Inflammatory macrophage treated with lipopolysaccharide for 4 hours (primary cell): ENCODE data around the gene RAP1A.
"Not testable (repeated sequence)": the region's sequence is repeated elsewhere in the genome, so short reads cannot be mapped to it uniquely, and the experiment has no call there.

Experiments used
- DNase-seq: peaks from one replicate; pipeline ENCODE4 v3.0.0-alpha.2; 2020

Gene RAP1A

DNA sequence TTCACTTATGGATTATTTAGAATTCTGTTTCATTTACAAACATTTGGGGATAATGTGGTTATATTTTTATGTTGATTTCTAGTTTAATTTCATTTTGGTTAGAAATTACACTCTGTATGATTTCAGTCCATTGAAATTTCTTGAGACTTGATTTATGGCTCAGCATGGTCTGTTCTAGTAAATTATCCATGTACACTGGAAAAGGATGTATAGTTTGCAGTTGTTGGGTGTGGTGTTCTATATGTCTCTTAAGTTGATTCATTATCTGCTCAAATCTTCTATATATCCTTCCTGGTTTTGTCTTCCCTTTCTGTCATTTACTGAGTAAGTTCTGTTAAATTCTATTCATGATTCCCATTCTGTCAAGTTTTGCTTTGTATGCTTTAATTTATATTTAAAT, 52.3 kb downstream of the RAP1A start:
- DNase-seq, result no peak

- DNase-seq, result no peak
Measured at GRCh38 chr1:111672331-111672730, 52.7 kb downstream of the RAP1A start.

DNA sequence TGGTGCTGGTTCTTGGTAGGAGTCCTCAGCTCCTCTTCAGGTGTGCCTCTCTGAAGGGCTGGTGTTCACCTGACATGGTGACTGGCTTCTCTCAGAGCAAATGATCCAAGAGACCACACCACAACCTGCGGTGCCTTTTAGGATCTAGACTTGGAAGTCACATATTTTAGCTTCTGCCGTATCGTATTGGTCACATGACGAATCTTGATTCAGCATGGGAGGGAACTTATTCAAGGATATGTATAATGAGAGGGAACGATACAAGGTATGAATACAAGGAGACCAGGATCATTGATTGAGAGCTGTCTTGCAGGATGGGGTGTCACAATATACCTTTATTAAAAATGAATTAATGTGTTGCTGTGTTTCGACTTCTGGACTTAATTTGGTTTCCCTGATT, 58.0 kb downstream of the RAP1A start:
- DNase-seq, result no peak

- no peak for DNase-seq
Measured at GRCh38 chr1:111679541-111679940, 60.0 kb downstream of the RAP1A start.

DNA sequence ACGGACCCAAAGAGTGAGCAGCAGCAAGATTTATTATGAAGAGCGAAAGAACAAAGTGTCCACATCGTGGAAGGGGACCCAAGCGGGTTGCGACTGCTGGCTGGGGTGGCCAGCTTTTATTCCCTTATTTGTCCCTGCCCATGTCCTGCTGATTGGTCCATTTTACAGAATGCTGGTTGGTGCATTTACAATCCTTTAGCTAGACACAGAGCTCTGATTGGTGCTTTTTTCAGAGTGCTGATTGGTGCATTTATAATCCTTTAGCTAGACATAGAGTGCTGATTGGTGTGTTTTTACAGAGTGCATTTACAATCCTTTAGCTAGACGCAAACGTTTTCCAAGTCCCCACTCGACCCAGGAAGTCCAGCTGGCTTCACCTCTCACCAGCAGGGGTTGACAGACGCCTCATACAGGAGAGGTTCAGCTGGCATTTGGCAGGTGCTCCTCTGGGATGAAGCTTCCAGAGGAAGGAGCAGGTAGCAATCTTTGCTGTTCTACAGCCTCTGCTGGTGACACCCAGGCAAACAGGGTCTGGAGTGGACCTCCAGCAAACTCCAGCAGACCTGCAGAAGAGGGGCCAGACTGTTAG, 60.7 kb downstream of the RAP1A start:
- not testable (repeated sequence) for DNase-seq

DNA sequence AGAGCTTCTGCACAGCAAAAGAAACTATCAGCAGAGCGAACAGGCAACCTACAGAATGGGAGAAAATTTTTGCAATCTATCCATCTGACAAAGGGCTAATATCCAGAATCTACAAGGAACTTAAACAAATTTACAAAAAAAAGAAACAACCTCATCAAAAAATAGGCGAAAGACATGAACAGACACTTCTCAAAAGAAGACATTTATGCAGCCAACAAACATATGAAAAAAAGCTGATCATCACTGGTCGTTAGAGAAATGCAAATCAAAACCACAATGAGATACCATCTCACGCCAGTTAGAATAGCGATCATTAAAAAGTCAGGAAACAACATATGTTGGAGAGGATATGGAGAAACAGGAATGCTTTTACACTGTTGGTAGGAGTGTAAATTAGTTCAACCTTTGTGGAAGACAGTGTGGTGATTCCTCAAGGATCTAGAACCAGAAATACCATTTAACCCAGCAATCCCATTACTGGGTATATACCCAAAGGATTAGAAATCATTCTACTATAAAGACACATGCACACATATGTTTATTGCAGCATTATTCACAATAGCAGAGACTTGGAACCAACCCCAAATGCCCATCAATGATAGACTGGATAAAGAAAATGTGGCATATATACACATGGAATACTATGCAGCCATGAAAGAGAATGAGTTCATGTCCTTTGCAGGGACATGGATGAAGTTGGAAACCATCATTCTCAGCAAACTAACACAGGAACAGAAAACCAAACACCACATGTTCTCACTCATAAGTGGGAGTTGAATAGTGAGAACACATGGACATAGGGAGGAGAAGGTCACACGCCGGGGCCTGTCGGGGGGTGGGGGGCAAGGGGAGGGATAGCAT, 65.9 kb downstream of the RAP1A start:
- not testable (repeated sequence) for DNase-seq

- no peak for DNase-seq
Measured at GRCh38 chr1:111690306-111690617, 70.7 kb downstream of the RAP1A start.

GRCh38 chr1:111691886-111692285, 72.3 kb downstream of the RAP1A start:
- no peak for DNase-seq

GRCh38 chr1:111695801-111696200, 76.2 kb downstream of the RAP1A start:
- no peak for DNase-seq

- no peak for DNase-seq
Measured at GRCh38 chr1:111696330-111696729, 76.7 kb downstream of the RAP1A start.

- no peak for DNase-seq
Measured at GRCh38 chr1:111699268-111699667, 79.7 kb downstream of the RAP1A start.

DNA sequence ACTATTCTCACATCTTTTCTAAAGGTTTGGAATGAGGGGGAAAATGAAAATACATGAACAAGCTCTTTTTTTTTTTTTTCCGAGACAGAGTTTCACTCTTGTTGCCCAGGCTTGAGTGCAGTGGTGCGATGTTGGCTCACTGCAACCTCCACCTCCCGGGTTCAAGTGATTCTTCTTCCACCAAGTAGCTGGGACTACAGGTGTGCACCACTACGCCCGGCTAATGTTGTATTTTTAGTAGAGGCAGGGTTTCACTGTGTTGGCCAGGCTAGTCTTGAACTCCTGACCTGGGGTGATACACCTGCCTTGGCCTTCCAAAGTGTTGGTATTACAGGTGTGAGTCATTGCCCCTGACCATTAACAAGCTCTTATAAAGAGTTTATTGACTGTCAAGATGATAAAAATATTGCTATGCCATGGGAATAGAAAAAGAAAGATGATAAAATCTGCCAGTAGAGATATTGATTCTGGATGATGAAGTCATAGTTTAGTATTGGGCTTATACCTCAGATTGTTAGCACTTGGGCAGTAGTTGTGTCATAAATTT, 83.0 kb downstream of the RAP1A start:
- no peak for DNase-seq

DNA sequence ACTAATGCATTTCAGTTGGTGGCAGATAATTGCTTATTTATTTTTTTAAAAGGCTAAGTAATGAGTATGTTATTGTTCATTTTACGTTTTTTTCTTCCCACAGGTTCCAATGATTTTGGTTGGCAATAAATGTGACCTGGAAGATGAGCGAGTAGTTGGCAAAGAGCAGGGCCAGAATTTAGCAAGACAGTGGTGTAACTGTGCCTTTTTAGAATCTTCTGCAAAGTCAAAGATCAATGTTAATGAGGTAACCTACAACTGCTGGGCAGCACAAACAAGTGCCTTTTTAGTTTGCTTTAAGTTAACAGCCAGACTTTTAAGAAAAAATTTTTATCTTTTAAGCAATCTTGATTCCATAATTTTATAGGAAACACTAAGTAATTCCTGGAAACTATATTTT, 84.7 kb downstream of the RAP1A start:
- no peak for DNase-seq

DNA sequence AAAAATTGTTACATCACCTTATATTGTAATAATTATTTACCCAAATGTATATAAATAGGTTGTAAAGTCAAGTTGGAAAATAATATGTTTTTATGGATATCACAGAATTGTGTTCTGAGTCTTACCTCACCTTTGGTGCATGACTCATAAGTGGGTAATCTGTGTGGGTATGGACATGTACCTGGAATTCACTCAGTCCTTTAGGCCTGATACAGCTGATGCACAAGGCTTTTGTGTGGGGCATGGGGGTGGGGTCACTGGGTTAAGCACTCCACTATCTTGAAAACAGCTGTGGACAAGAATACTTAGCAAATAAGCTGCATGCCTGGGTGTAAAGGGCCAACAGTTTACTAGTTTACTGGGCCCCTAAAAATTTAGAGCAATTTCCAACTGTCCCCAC, 85.2 kb downstream of the RAP1A start:
- no peak for DNase-seq

- DNase-seq, result no peak
Measured at GRCh38 chr1:111705841-111706240, 86.3 kb downstream of the RAP1A start.

GRCh38 chr1:111706921-111707320, 87.3 kb downstream of the RAP1A start:
- DNase-seq, result no peak

- DNase-seq, result peak; percentile 19
Measured at GRCh38 chr1:111707906-111708305, 88.3 kb downstream of the RAP1A start.

- DNase-seq, result no peak
Measured at GRCh38 chr1:111709986-111710385, 90.4 kb downstream of the RAP1A start.

GRCh38 chr1:111716333-111716732, 96.7 kb downstream of the RAP1A start:
- no peak for DNase-seq

DNA sequence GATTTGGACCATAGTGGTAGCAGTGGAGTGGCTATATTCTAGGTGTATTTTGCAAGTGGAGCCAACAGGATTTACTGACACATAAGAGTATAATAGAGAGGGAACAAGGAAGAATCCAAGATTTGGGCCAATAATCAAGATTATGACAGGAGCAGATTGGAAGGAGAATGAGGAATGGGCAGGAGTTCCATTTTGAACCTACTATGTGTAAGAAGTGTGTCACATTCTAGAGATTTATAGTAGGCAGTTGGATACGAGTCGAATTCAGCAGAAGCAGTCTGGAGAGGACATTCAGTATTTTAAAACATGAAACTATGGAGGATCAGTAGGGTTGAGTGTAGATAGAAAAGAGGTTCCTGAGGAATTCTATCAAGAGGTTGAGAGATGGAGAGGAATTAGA, 97.9 kb downstream of the RAP1A start:
- DNase-seq, result no peak

- DNase-seq, result no peak
Measured at GRCh38 chr1:111719135-111719534, 99.5 kb downstream of the RAP1A start.

DNA sequence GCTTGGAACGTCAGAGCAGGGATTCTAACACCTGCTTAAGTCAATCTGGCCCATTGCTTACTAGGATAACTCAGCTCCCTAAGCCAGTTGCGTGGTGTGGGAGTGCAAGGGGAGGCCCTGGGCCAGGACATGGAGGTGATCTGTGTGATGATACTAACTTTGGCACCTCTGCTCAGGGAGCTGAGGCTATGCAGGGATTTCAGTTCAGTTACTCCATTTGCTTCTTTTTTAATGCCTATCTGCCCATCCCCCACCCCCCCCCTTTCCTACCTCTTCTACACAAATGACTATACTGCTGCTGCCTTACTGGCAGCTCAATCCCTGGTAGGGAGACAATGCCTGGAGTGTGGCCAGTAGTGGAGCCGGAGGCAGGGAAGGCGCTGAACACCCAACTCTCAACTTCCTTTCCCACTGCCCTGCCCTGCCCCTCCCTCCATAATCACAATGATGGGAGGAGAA, 100.1 kb downstream of the RAP1A start:
- DNase-seq, result no peak

DNA sequence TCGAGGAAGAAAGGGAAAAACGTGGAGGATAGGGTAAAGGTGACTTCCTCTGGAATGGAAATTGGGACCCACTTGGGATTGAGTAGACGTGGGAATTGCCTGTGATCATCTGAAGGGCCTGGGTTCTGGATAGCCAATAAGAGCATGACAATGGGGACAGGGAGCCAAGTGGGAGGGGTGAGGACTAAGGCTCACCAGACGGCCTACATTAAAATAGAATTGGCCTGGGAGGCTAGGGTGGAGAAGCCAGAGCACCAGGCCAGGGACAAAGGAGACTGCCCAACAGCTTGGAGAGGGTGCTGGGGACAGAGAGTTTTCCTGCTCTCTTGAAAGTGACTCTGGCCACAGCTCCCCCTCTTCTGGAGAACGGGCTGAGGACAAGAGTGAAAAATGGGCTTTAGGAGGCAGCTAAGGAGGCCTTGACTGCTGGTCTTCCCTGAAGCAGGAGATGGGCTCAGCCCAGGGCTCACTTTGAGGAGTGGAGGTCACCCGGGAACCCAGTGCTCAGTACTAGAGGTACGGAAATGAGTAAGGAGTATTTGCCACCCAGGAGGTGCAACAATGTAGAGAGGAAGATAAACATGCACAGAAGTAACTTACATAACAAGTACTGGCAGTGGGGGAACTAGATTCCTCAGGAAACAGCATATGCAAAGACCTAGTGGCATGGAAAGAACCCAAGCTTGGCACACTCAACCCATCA, 100.8 kb downstream of the RAP1A start:
- DNase-seq, result no peak
